IPS-15b (cell line): ENCODE measurements around the gene KRTAP5-10.
"Not testable (repeated sequence)": the region's sequence is repeated elsewhere in the genome, so short reads cannot be mapped to it uniquely, and the experiment has no call there.

ENCODE experiments used
- H3K27me3 ChIP-seq: one replicate; pipeline ENCODE4 v1.6.1; 2013; ENCODE audit warnings: low read length; ENCODE audit not compliant: control insufficient read depth, insufficient read depth
- H3K36me3 ChIP-seq: one replicate; pipeline ENCODE4 v1.6.1; 2013; ENCODE audit warnings: low read length; ENCODE audit not compliant: control insufficient read depth, insufficient read depth
- H3K4me1 ChIP-seq: one replicate; pipeline ENCODE4 v1.6.1; 2013; ENCODE audit warnings: mild to moderate bottlenecking, low read length; ENCODE audit not compliant: control insufficient read depth, insufficient read depth
- H3K4me3 ChIP-seq: one replicate; pipeline ENCODE4 v1.5.1; 2013; ENCODE audit warnings: low read depth, low read length
- H3K9ac ChIP-seq: one replicate; pipeline ENCODE4 v1.6.1; 2013; ENCODE audit warnings: low read depth, mild to moderate bottlenecking, low read length
- H3K9me3 ChIP-seq: one replicate; pipeline ENCODE4 v1.6.1; 2013; ENCODE audit warnings: mild to moderate bottlenecking, low read length; ENCODE audit not compliant: control insufficient read depth, insufficient read depth

KRTAP5-10 gene

GRCh38 chr11:71535825-71536224, 29.5 kb upstream of the KRTAP5-10 start:
- Histone ChIP-seq H3K4me1 (no peaks in the 10 kb centered on the region), H3K27me3 (no peaks in the 10 kb centered on the region), H3K36me3 (no peaks in the 10 kb centered on the region), H3K4me3 (no peak overlapping the region), H3K9ac (no peak overlapping the region), H3K9me3 (no peaks in the 10 kb centered on the region)

- no peak overlapping the region for H3K4me3 ChIP-seq
- no peaks in the 10 kb centered on the region for H3K27me3 ChIP-seq
- no peaks in the 10 kb centered on the region for H3K9me3 ChIP-seq
- H3K4me1 ChIP-seq, result no peaks in the 10 kb centered on the region
- no peak overlapping the region for H3K9ac ChIP-seq
- no peaks in the 10 kb centered on the region for H3K36me3 ChIP-seq
Observed at GRCh38 chr11:71537537-71537936, 27.8 kb upstream of the KRTAP5-10 start.

GRCh38 chr11:71537977-71538665, 27.2 kb upstream of the KRTAP5-10 start, which contains the start of gene KRTAP5-8:
TSS of gene KRTAP5-8 (plus strand) at chr11:71538025. CDS start at chr11:71538056, 31 bp downstream.
- H3K27me3 ChIP-seq, H3K36me3 ChIP-seq, H3K9me3 ChIP-seq, H3K4me1 ChIP-seq, H3K4me3 ChIP-seq, H3K9ac ChIP-seq: not testable (repeated sequence)

GRCh38 chr11:71538666-71538990, 26.7 kb upstream of the KRTAP5-10 start:
- no peaks in the 10 kb centered on the region for H3K27me3 ChIP-seq
- no peak overlapping the region for H3K4me3 ChIP-seq
- H3K9ac ChIP-seq, result no peak overlapping the region
- no peaks in the 10 kb centered on the region for H3K4me1 ChIP-seq
- H3K9me3 ChIP-seq, result no peaks in the 10 kb centered on the region
- no peaks in the 10 kb centered on the region for H3K36me3 ChIP-seq

- H3K36me3 ChIP-seq, result no peaks in the 10 kb centered on the region
- no peak overlapping the region for H3K9ac ChIP-seq
- no peaks in the 10 kb centered on the region for H3K27me3 ChIP-seq
- no peaks in the 10 kb centered on the region for H3K9me3 ChIP-seq
- no peaks in the 10 kb centered on the region for H3K4me1 ChIP-seq
- no peak overlapping the region for H3K4me3 ChIP-seq
Observed at GRCh38 chr11:71539017-71539416, 26.3 kb upstream of the KRTAP5-10 start.

- not testable (repeated sequence) for H3K36me3 ChIP-seq, H3K9ac ChIP-seq, H3K9me3 ChIP-seq, H3K27me3 ChIP-seq, H3K4me3 ChIP-seq, H3K4me1 ChIP-seq
Observed at GRCh38 chr11:71539971-71540370, 25.4 kb upstream of the KRTAP5-10 start.

- H3K9ac ChIP-seq, H3K4me1 ChIP-seq: not testable (repeated sequence)
Observed at GRCh38 chr11:71540521-71541304, 24.6 kb upstream of the KRTAP5-10 start.

GRCh38 chr11:71542382-71542781, 23.0 kb upstream of the KRTAP5-10 start:
- H3K4me1 ChIP-seq, result no peaks in the 10 kb centered on the region
- H3K36me3 ChIP-seq, result no peaks in the 10 kb centered on the region
- peaks cover 4% of the 10 kb centered on the region for H3K9me3 ChIP-seq
- no peak overlapping the region for H3K4me3 ChIP-seq
- H3K27me3 ChIP-seq, result no peaks in the 10 kb centered on the region
- H3K9ac ChIP-seq, result no peak overlapping the region

More at GRCh38 chr11:71540521-71541304, 24.6 kb upstream of the KRTAP5-10 start:
- not testable (repeated sequence) for H3K27me3 ChIP-seq, H3K36me3 ChIP-seq, H3K4me3 ChIP-seq, H3K9me3 ChIP-seq

GRCh38 chr11:71542879-71543777, 22.2 kb upstream of the KRTAP5-10 start:
- H3K27me3 ChIP-seq, result no peaks in the 10 kb centered on the region
- peaks cover 4% of the 10 kb centered on the region for H3K9me3 ChIP-seq

GRCh38 chr11:71543866-71544265, 21.5 kb upstream of the KRTAP5-10 start:
- H3K4me3 ChIP-seq, result no peak overlapping the region
- no peaks in the 10 kb centered on the region for H3K4me1 ChIP-seq
- H3K36me3 ChIP-seq, result no peaks in the 10 kb centered on the region
- H3K9ac ChIP-seq, result no peak overlapping the region
- H3K9me3 ChIP-seq, result peaks cover 4% of the 10 kb centered on the region
- H3K27me3 ChIP-seq, result no peaks in the 10 kb centered on the region

More at GRCh38 chr11:71542879-71543777, 22.2 kb upstream of the KRTAP5-10 start:
- Histone ChIP-seq H3K4me1 (no peaks in the 10 kb centered on the region), H3K4me3 (no peak overlapping the region), H3K36me3 (no peaks in the 10 kb centered on the region), H3K9ac (no peak overlapping the region)

- Histone ChIP-seq H3K9me3 (peaks cover 4% of the 10 kb centered on the region), H3K4me1 (no peaks in the 10 kb centered on the region), H3K27me3 (no peaks in the 10 kb centered on the region), H3K9ac (no peak overlapping the region), H3K4me3 (no peak overlapping the region), H3K36me3 (no peaks in the 10 kb centered on the region)
Observed at GRCh38 chr11:71544525-71545214, 20.7 kb upstream of the KRTAP5-10 start.
